Tibial nerve (tissue), 4 donors: ENCODE data around the gene PLEKHG2. TPM values are rescaled to one million over a fixed set of nuclear protein-coding genes. Genes with fewer than 3 reads are reported as not detected.
A peak's percentile ranks its signal among the peaks of the same experiment; 100 is the strongest.

Experiments
- DNase-seq, 2 donors: peaks; one replicate each; pipeline ENCODE4 v3.0.0-alpha.2; 2019; ENCODE audit warnings: low spot score in 2 of 2
- H3K27ac ChIP-seq, 4 donors: fragments of 200-600 bp; sonication (generic) in 3 of 4; one replicate each; pipeline ENCODE4 v1.5.1; 2017 to 2019; ENCODE audit warnings: mild to moderate bottlenecking in 1 of 4
- H3K27me3 ChIP-seq, 2 donors: fragments of 200-600 bp; sonication (generic) in 1 of 2; one replicate each; pipeline versions ENCODE4 v1.5.1 to v1.6.0; 2017 to 2019
- H3K36me3 ChIP-seq, 3 donors: fragments of 200-600 bp; sonication (generic); one replicate each; pipeline ENCODE4 v1.5.1; 2018 to 2019
- H3K4me1 ChIP-seq, 4 donors: fragments of 200-600 bp; sonication (generic) in 3 of 4; one replicate each; pipeline ENCODE4 v1.5.1; 2017 to 2019
- H3K4me3 ChIP-seq, 4 donors: fragments of 200-600 bp; sonication (generic) in 3 of 4; one replicate each; pipeline ENCODE4 v1.5.1; 2017 to 2019; ENCODE audit warnings: mild to moderate bottlenecking in 1 of 4, moderate library complexity in 1 of 4
- H3K9me3 ChIP-seq, 4 donors: fragments of 200-600 bp; sonication (generic) in 3 of 4; one replicate each; pipeline ENCODE4 v1.5.1; 2017 to 2019
- CTCF ChIP-seq, 5 experiments: fragments of 200-600 bp in 3 of 5; fragments of 450-650 bp in 2 of 5; sonication (generic) in 3 of 5; IDR thresholded peaks; one replicate each; pipeline ENCODE4 v1.5.1; 2016 to 2019; ENCODE audit warnings: antibody characterized with exemption in 5 of 5, mild to moderate bottlenecking in 3 of 5, moderate library complexity in 2 of 5
- EP300 ChIP-seq, 2 donors: sonication (generic); formaldehyde crosslinking; IDR thresholded peaks; one replicate each; pipeline ENCODE4 v1.6.1; 2017; ENCODE audit warnings: antibody characterized with exemption in 2 of 2, mild to moderate bottlenecking in 1 of 2
- POLR2A ChIP-seq, 2 donors: fragments of 450-650 bp; IDR thresholded peaks; one replicate each; pipeline ENCODE4 v1.6.1; 2017; ENCODE audit warnings: antibody characterized with exemption in 2 of 2, mild to moderate bottlenecking in 2 of 2, moderate library complexity in 2 of 2
- WGBS, 2 donors: methylation state at CpG; one replicate each; pipeline ENCODE4 v1.1.5; 2018; 5-methylcytosine and 5-hydroxymethylcytosine counted together
- total RNA-seq, 4 donors: library from RNA; depleted of rRNA; stranded (reverse); fragments of >200 nt; gene quantifications; one replicate each; pipeline ENCODE4 v1.1.0, GENCODE V29; 2016

The PLEKHG2 gene
- total RNA-seq, 4 donors from 2014 or later, result 20.1 to 62.1 (median 35.6) TPM

- WGBS, 2 donors, result 12 to 24% methylated on average over 20 of the region's 20 CpGs
- peak in 1 of 2 donors; percentile 71 for DNase-seq
- peak; percentile 13 to 64 for TF ChIP-seq POLR2A (IDR thresholded peaks at IDR 0.05)
- peak in 1 of 2 donors; percentile 96 for TF ChIP-seq EP300 (IDR thresholded peaks at IDR 0.05)
- TF ChIP-seq CTCF (IDR thresholded peaks at IDR 0.05), result no peak
- Histone ChIP-seq H3K4me1 (peaks cover 6 to 41% (median 39%) of the 10 kb centered on the region in 4 donors), H3K27me3 (peaks cover 0 to 3% of the 10 kb centered on the region in 2 donors), H3K27ac (peak overlapping the region; percentile 94 to 100 (median 100)), H3K36me3 (peaks cover 10 to 22% (median 18%) of the 10 kb centered on the region in 3 donors), H3K4me3 (peak overlapping the region; percentile 66 to 98 (median 88)), H3K9me3 (no peaks in the 10 kb centered on the region)
These were observed 3.9 kb upstream of the PLEKHG2 start for GRCh38 chr19:39408392-39409207.

- TF ChIP-seq POLR2A (IDR thresholded peaks at IDR 0.05) (peak; percentile 54 to 73), CTCF (IDR thresholded peaks at IDR 0.05) (peak in 2 of 5 experiments; percentile 23 to 34), EP300 (IDR thresholded peaks at IDR 0.05) (peak in 1 of 2 donors; percentile 95)
These were observed 3.1 kb upstream of the PLEKHG2 start for GRCh38 chr19:39409208-39410016.

GRCh38 chr19:39410017-39410830 is 2.2 kb upstream of the PLEKHG2 start:
- H3K4me1 ChIP-seq, result peaks cover 6 to 44% (median 39%) of the 10 kb centered on the region in 4 donors

More at GRCh38 chr19:39409208-39410016, 3.1 kb upstream of the PLEKHG2 start:
- Histone ChIP-seq H3K36me3 (peaks cover 10 to 22% (median 18%) of the 10 kb centered on the region in 3 donors), H3K27ac (peak overlapping the region; percentile 94 to 100 (median 100)), H3K27me3 (peaks cover 0 to 3% of the 10 kb centered on the region in 2 donors), H3K4me3 (peak overlapping the region; percentile 66 to 98 (median 88)), H3K9me3 (no peaks in the 10 kb centered on the region), H3K4me1 (peaks cover 6 to 44% (median 41%) of the 10 kb centered on the region in 4 donors)
- peak; percentile 89 to 91 for DNase-seq
- 0 to 2% methylated on average over 23 to 46 of the region's 52 CpGs for whole genome bisulfite sequencing, 2 donors

GRCh38 chr19:39410831-39411080 is 1.7 kb upstream of the PLEKHG2 start:
- no peak for DNase-seq
- TF ChIP-seq EP300 (IDR thresholded peaks at IDR 0.05) (no peak), CTCF (IDR thresholded peaks at IDR 0.05) (no peak), POLR2A (IDR thresholded peaks at IDR 0.05) (no peak)
- H3K27ac ChIP-seq, result peak overlapping the region; percentile 94 to 100 (median 100)
- H3K4me1 ChIP-seq, result peaks cover 6 to 44% (median 37%) of the 10 kb centered on the region in 4 donors
- peaks cover 10 to 23% (median 18%) of the 10 kb centered on the region in 3 donors for H3K36me3 ChIP-seq
- H3K4me3 ChIP-seq, result peak overlapping the region; percentile 66 to 98 (median 88)
- WGBS, 2 donors, result 29 to 38% methylated on average over 1 of the region's 1 CpG
- H3K9me3 ChIP-seq, result no peaks in the 10 kb centered on the region
- H3K27me3 ChIP-seq, result peaks cover 0 to 3% of the 10 kb centered on the region in 2 donors

More at GRCh38 chr19:39410017-39410830, 2.2 kb upstream of the PLEKHG2 start:
- H3K4me3 ChIP-seq, result peak overlapping the region; percentile 66 to 98 (median 88)
- peak in 1 of 2 donors; percentile 73 for TF ChIP-seq EP300 (IDR thresholded peaks at IDR 0.05)
- peak in 1 of 2 donors; percentile 51 for TF ChIP-seq POLR2A (IDR thresholded peaks at IDR 0.05)
- TF ChIP-seq CTCF (IDR thresholded peaks at IDR 0.05), result no peak
- peak overlapping the region; percentile 94 to 100 (median 100) for H3K27ac ChIP-seq
- no peaks in the 10 kb centered on the region for H3K9me3 ChIP-seq
- DNase-seq, result peak; percentile 73 to 75
- peaks cover 10 to 22% (median 18%) of the 10 kb centered on the region in 3 donors for H3K36me3 ChIP-seq
- WGBS, 2 donors, result 2% methylated on average over 29 to 32 of the region's 35 CpGs
- peaks cover 0 to 3% of the 10 kb centered on the region in 2 donors for H3K27me3 ChIP-seq
